Sigmoid colon (tissue), 3 donors: Measurements from ENCODE around the gene RMRP.

Experiments
- POLR2A ChIP-seq, 2 donors: fragments of 450-650 bp; IDR thresholded peaks; one replicate each; pipeline ENCODE4 v1.6.1; 2016; ENCODE audit warnings: antibody characterized with exemption in 2 of 2, mild to moderate bottlenecking in 2 of 2, moderate library complexity in 2 of 2
- TF ChIP-seq, protein P1 (sequence below), 4 experiments: fragments of 450-650 bp in 3 of 4; fragments of 200-600 bp in 1 of 4; IDR thresholded peaks; one replicate each; pipeline ENCODE4 v1.5.1; 2016 to 2019; ENCODE audit warnings: antibody characterized with exemption in 4 of 4, mild to moderate bottlenecking in 3 of 4, moderate library complexity in 2 of 4

DNA sequence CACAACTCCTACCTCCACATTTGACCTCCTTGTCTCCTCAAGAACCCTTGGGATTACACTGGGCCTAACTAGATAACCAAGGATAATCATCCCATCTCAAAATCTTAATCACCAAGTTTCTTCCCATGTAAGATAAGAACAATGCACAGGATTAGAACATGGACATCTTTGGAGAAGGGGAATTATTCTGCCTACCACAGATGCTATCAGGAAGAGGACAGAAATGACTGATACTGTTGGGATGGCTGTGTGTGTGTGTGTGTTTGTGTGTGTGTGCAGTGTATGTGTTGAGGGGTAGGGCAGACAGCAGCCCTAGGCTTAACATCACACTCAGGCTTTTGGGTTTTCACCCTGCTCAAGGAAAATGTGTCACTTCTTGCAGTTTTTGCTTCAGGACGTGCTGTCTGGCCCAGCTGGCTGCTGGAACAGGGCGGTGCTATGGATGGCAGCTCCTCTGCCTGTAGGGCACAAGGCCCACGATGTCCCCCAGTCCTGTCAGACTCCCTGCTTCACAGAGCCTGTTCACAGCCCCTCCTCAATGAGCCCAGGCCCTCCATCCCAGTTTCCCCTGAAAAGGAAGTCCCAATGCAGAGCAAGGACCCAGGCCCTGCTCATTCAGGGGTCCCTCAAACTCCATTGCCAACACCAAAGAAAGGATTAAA lies 23.7 kb upstream of the RMRP start:
- no peak for TF ChIP-seq POLR2A (IDR thresholded peaks at IDR 0.05)
- TF ChIP-seq, protein P1, sequence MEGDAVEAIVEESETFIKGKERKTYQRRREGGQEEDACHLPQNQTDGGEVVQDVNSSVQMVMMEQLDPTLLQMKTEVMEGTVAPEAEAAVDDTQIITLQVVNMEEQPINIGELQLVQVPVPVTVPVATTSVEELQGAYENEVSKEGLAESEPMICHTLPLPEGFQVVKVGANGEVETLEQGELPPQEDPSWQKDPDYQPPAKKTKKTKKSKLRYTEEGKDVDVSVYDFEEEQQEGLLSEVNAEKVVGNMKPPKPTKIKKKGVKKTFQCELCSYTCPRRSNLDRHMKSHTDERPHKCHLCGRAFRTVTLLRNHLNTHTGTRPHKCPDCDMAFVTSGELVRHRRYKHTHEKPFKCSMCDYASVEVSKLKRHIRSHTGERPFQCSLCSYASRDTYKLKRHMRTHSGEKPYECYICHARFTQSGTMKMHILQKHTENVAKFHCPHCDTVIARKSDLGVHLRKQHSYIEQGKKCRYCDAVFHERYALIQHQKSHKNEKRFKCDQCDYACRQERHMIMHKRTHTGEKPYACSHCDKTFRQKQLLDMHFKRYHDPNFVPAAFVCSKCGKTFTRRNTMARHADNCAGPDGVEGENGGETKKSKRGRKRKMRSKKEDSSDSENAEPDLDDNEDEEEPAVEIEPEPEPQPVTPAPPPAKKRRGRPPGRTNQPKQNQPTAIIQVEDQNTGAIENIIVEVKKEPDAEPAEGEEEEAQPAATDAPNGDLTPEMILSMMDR (IDR thresholded peaks at IDR 0.05): no peak
